Nephron progenitor cell (in vitro differentiated cells): ENCODE results near the gene PLEKHG2.

ENCODE experiments used
- DNase-seq: peaks from one replicate; pipeline ENCODE4 v3.0.0; 2021
- H3K27ac Mint-ChIP-seq: 2 replicates; pipeline ENCODE4 v1.8.0; 2021; ENCODE audit warnings: mild to moderate bottlenecking, moderate library complexity, mixed read lengths
- H3K27me3 Mint-ChIP-seq: 2 replicates; pipeline ENCODE4 v1.8.0; 2021; ENCODE audit warnings: mild to moderate bottlenecking, low read depth, mixed read lengths; ENCODE audit not compliant: poor library complexity
- H3K36me3 Mint-ChIP-seq: 2 replicates; pipeline ENCODE4 v1.8.0; 2021; ENCODE audit warnings: low read depth, mixed read lengths
- H3K4me1 Mint-ChIP-seq: 2 replicates; pipeline ENCODE4 v1.8.0; 2021; ENCODE audit warnings: mixed read lengths
- H3K4me3 Mint-ChIP-seq: 2 replicates; pipeline ENCODE4 v1.8.0; 2021; ENCODE audit warnings: mild to moderate bottlenecking, moderate library complexity, mixed read lengths
- H3K9me3 Mint-ChIP-seq: 2 replicates; pipeline ENCODE4 v1.8.0; 2021; ENCODE audit warnings: mild to moderate bottlenecking, moderate library complexity, mixed read lengths
- TF ChIP-seq, protein P1 (sequence below): fragments of 200-600 bp; sonication (generic); IDR thresholded peaks from 2 replicates; pipeline ENCODE4 v1.5.0; 2021; ENCODE audit warnings: antibody characterized with exemption

Gene PLEKHG2

DNA sequence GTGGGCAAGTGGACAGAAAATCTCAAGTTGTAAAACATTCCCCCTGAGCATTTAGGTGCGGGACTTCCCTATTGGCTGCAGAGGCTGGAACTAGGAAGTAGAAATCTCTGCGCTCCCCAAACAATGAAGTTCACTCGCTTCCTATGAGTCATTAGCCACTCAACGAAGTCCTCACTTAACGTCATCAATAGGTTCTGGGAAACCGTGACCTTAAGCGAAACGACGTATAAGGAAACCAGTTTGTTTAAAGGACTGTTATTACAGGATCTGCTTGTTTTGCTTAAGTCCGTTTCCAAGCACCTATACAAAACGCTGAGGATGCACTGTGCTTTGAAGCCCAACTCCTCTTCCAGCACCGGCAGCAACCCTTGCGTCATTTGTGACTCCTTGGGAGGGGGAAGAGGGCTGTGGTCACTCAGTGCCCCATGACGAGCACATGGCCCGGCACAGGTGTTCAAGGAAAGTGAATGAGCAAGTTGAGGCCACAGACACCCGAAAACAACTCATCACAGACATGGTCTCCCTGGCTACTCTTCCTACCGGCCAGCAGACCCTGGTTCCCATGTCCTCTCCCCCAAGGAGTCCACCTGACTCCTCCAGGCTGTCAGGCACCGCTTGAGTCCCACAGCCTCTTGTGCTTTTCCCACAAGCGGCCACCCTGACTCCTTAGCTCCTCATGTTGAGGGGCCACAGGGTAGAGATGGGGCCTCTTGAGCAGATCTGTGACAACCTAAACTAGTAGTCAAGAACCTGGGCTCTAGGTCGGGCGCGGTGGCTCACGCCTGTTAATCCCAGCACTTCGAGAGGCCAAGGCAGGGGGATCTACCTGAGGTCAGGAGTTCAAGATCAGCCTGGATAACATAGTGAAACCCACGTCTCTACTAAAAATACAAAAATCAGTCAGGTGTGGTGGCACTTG lies 18.5 kb downstream of the PLEKHG2 start:
- Mint-ChIP-seq H3K4me1 (peaks cover 43% of the 10 kb centered on the region), H3K36me3 (peaks cover 39% of the 10 kb centered on the region), H3K9me3 (no peaks in the 10 kb centered on the region), H3K4me3 (no peak overlapping the region), H3K27me3 (peaks cover 7% of the 10 kb centered on the region), H3K27ac (peak overlapping the region; percentile 77)
- DNase-seq, result no peak
- TF ChIP-seq, protein P1, sequence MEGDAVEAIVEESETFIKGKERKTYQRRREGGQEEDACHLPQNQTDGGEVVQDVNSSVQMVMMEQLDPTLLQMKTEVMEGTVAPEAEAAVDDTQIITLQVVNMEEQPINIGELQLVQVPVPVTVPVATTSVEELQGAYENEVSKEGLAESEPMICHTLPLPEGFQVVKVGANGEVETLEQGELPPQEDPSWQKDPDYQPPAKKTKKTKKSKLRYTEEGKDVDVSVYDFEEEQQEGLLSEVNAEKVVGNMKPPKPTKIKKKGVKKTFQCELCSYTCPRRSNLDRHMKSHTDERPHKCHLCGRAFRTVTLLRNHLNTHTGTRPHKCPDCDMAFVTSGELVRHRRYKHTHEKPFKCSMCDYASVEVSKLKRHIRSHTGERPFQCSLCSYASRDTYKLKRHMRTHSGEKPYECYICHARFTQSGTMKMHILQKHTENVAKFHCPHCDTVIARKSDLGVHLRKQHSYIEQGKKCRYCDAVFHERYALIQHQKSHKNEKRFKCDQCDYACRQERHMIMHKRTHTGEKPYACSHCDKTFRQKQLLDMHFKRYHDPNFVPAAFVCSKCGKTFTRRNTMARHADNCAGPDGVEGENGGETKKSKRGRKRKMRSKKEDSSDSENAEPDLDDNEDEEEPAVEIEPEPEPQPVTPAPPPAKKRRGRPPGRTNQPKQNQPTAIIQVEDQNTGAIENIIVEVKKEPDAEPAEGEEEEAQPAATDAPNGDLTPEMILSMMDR, result no peak

DNA sequence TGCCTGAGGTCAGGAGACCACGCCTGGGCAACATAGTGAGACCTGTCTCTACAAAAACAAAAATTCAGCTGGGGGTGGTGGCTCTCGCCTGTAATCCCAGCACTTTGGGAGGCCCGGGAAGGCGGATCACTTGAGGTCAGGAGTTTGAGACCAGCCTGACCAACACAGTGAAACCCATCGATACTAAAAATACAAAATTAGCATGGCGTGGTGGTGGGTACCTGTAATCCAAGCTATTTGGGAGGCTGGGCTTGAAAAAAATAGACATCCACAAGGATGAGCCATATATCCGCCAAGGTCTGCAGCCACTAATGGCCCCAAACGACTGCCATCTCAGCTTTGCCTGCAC lies 20.2 kb downstream of the PLEKHG2 start:
- no peak overlapping the region for H3K27ac Mint-ChIP-seq
- H3K9me3 Mint-ChIP-seq, result no peaks in the 10 kb centered on the region
- peaks cover 32% of the 10 kb centered on the region for H3K36me3 Mint-ChIP-seq
- TF ChIP-seq, protein P1, result no peak
- DNase-seq, result no peak
- peaks cover 57% of the 10 kb centered on the region for H3K4me1 Mint-ChIP-seq
- no peak overlapping the region for H3K4me3 Mint-ChIP-seq
- peaks cover 11% of the 10 kb centered on the region for H3K27me3 Mint-ChIP-seq

DNA sequence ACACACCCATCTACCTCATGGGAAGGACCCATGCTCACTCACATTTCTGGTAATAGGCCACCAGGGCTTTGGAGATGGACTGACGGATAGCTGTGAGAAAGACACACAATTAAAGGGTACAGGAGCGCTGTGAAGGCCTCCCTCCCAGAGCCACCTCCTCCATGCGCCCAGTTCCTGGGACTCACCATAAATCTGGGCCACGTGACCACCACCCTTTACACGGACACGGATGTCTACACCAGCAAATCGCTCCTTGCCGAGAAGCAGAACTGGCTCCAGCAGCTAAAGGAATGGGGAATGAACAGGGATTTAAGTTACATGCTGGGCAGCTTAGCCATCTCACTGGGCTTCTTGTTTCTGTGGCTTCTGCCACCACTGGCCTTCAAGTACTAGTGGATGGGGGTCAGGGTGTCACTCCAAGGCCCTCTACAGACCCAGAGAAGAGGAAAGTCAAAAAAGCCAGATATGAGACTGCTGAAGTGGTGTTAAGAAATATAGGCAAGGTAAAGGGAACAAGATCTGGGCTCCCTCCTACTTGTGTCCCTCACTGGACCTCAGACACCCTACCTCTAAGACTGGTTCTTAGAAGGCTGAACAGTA lies 21.1 kb downstream of the PLEKHG2 start:
- Mint-ChIP-seq H3K36me3 (peaks cover 32% of the 10 kb centered on the region), H3K27ac (peak overlapping the region; percentile 64), H3K27me3 (peaks cover 11% of the 10 kb centered on the region), H3K4me3 (peak overlapping the region; percentile 58), H3K9me3 (no peaks in the 10 kb centered on the region), H3K4me1 (peaks cover 56% of the 10 kb centered on the region)
- TF ChIP-seq, protein P1, result no peak
- DNase-seq, result no peak

DNA sequence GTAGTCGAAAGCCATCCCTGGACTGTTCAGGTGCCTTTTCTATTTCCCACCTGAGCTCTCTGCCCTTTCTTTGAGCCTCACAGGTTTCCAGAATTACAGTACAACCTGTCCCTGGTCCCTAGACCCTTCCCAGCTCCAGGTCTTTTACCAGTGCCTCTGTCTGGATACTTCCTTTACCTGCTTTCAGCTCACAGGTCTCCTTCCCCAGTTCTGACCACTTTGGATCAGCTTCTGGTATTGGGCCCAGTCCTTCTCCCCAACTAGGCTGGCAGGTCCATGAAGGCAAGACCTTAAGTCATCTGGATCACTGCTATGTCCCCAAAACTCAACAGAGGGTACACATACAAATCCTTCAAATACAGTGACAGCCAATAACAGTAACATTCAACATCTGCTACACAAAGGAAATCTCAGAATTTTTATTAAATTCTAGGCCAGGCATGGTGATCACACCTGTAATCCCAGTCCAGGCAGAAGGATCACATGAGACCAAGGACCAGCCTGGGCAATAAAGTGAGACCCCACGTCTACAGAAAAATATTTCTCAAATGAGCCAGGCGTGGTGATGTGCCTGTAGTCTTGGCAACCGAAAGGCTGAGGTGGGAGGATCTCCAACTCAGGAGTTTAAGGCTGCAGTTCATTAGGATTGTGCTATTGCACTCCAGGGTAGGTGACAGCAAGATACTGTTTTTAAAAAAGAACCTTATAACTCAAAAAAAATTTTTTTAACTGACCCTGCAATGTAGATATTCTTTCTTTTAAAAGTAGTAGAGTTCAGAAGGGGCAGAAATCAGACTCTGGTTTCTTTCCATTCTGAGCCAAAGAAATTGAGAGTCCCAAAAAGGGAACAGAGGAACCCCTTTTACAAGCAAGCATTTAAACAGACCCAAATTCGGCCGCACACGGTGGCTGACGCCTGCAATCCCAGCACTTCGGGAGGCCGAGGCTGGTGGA lies 21.9 kb downstream of the PLEKHG2 start:
- Mint-ChIP-seq H3K27me3 (peaks cover 8% of the 10 kb centered on the region), H3K4me1 (peaks cover 52% of the 10 kb centered on the region), H3K4me3 (peak overlapping the region; percentile 99), H3K9me3 (no peaks in the 10 kb centered on the region), H3K27ac (peak overlapping the region; percentile 85), H3K36me3 (peaks cover 32% of the 10 kb centered on the region)
- no peak for DNase-seq
- TF ChIP-seq, protein P1, result no peak

DNA sequence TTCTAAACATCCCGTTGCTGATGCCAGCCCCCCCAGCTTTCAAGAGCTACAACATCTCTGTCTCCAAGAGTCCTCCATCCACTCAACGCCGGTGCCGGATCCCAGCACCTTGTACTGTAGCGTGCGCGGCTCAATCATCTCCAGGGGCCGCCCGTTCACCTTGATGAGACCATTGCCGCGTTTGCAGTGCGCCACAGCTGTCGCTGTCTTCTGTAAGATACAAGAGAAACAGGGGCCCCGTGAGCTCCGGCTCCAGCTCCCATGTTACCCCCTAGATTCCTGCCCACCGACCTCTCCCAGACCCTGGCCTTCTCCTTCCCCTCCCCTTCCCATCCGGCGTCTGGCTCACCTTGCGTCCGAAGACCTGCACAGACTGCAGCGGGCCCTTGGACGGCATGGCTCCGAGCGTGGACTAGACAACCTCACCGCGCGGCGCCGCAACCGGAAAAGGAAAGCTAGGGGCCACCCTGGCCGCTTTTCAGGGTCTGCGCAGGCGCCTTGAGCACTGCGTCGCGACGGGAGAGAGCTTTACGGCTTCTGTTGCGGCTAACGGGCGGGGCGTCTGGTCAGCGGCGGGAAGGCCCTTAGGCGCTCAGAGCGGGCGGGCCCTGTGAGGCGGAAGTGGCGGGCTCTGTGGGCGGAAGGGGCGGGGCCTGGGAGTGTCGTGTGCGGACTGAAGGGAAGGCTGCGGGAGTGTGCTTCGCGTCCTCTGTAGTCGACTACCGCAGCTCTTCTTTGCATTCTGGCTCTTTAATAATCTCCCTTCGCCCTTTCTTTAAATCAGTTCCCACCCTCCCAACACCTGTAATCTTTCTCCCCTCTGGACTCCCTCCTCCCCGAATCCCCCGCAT lies 23.3 kb downstream of the PLEKHG2 start, which contains the start of gene RPS16:
Gene RPS16, minus strand, starts transcription at position 451 of the 851 bp plus-strand sequence. Its CDS starts 54 bp downstream, at position 397.
- H3K4me3 Mint-ChIP-seq, result peak within 1 kb of the TSS; percentile 99
- no peaks in the 10 kb centered on the region for H3K9me3 Mint-ChIP-seq
- peak; percentile 99 for DNase-seq
- peaks cover 32% of the 10 kb centered on the region for H3K36me3 Mint-ChIP-seq
- peak within 1 kb of the TSS; percentile 99 for H3K27ac Mint-ChIP-seq
- peaks cover 55% of the 10 kb centered on the region for H3K4me1 Mint-ChIP-seq
- TF ChIP-seq, protein P1, result no peak
- peaks cover 8% of the 10 kb centered on the region for H3K27me3 Mint-ChIP-seq
